Left forelimb (tissue), 1 donor: ENCODE data around the gene RBP2.

Source experiments
- DNase-seq: peaks from one replicate; pipeline ENCODE4 v3.0.0-alpha.2; 2018; ENCODE audit warnings: low spot score

The RBP2 gene

GRCh38 chr3:139476348-139476747 is at the start of gene RBP2:
Gene RBP2 (minus strand): TSS chr3:139476516. CDS start chr3:139476459, 57 bp downstream.
- no peak for DNase-seq

GRCh38 chr3:139524841-139525636 is 48.7 kb upstream of the RBP2 start:
- DNase-seq, result no peak

GRCh38 chr3:139523718-139524117 is 47.4 kb upstream of the RBP2 start:
- DNase-seq, result no peak

GRCh38 chr3:139523166-139523565 is 46.9 kb upstream of the RBP2 start:
- no peak for DNase-seq

- no peak for DNase-seq
Observed at GRCh38 chr3:139522421-139522820, 46.1 kb upstream of the RBP2 start.

GRCh38 chr3:139521816-139522215 is 45.5 kb upstream of the RBP2 start:
- no peak for DNase-seq

- DNase-seq, result no peak
Observed at GRCh38 chr3:139521144-139521543, 44.8 kb upstream of the RBP2 start.

GRCh38 chr3:139519998-139520737 is 43.9 kb upstream of the RBP2 start:
- DNase-seq, result no peak

GRCh38 chr3:139518926-139519842 is 42.9 kb upstream of the RBP2 start:
- no peak for DNase-seq

- no peak for DNase-seq
Observed at GRCh38 chr3:139518306-139518705, 42.0 kb upstream of the RBP2 start.

- no peak for DNase-seq
Observed at GRCh38 chr3:139517321-139518065, 41.2 kb upstream of the RBP2 start.

- DNase-seq, result no peak
Observed at GRCh38 chr3:139514741-139515140, 38.4 kb upstream of the RBP2 start.

GRCh38 chr3:139509631-139510030 is 33.3 kb upstream of the RBP2 start:
- DNase-seq, result no peak

- DNase-seq, result no peak
Observed at GRCh38 chr3:139506766-139507165, 30.4 kb upstream of the RBP2 start.

- no peak for DNase-seq
Observed at GRCh38 chr3:139505829-139506386, 29.6 kb upstream of the RBP2 start.

- no peak for DNase-seq
Observed at GRCh38 chr3:139499536-139499935, 23.2 kb upstream of the RBP2 start.

- no peak for DNase-seq
Observed at GRCh38 chr3:139493826-139494385, 17.6 kb upstream of the RBP2 start.

GRCh38 chr3:139491966-139492365 is 15.7 kb upstream of the RBP2 start:
- no peak for DNase-seq

GRCh38 chr3:139491027-139491700 is 14.8 kb upstream of the RBP2 start:
- DNase-seq, result no peak

- no peak for DNase-seq
Observed at GRCh38 chr3:139482206-139482605, 5.9 kb upstream of the RBP2 start.
